GM10847 (cell line): ENCODE results near the gene DOK5.

Source experiments
- POLR2A ChIP-seq: IDR thresholded peaks from 2 replicates; pipeline ENCODE4 v1.6.1; 2011; ENCODE audit not compliant: insufficient read length; ENCODE audit errors: extremely low read depth

DOK5 gene

DNA sequence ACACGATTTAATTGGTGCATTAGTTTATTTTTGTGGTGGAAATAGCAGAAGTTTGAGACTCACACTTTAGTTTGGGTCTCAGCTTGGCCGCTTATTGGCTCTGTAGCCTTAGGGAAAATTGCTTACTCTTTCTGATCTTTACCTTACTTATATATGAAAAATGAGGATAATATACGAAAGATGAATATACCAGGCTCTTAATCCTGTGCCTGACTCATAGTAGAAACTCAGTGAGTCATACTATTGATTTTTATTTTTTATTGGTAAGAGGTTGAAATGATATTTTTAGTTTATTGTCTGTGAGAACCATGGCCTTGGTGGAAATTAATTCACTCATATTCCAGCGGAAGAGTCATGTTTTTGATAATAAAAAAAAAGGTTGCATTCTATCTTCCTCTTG, 11.2 kb downstream of the DOK5 start:
- TF ChIP-seq POLR2A: no peak

DNA sequence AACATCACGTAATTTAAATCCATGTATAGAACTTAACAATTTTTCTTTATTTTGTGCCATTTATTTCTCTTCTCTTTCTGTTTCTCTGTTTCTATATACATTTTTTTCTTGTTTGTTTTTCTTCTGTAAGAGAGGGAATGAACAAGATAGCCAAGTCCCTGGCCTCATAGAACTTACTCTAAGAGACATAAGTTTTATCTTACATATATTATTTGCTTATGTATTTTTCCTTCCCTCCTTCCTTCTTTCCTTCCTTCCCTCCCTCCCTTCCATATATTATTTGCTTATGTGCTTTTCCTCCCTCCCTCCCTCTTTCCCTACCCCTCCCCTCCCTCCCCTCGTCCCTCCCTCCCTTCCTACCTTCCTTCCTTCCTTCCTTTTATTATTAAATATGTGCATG, 13.0 kb downstream of the DOK5 start:
- TF ChIP-seq POLR2A: no peak

DNA sequence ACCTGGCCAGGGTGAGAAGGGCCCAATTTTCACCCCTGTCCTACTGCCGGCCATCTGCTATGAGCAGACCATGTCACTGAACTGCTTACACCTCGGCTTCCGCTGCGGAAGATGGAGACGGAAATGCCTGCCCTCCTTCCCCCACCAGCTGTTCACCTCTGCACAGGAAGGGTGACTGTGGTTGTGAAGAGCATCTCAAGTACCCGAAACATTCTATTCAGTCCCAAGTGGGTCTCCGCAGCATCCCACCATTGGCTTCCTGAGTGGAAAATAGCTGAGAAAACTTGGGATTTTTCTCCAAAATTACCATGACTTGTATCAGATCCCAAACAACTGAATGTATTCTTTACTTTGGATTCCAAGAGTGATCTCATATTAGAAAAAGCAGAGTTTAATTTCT, 16.1 kb downstream of the DOK5 start:
- TF ChIP-seq POLR2A: no peak

DNA sequence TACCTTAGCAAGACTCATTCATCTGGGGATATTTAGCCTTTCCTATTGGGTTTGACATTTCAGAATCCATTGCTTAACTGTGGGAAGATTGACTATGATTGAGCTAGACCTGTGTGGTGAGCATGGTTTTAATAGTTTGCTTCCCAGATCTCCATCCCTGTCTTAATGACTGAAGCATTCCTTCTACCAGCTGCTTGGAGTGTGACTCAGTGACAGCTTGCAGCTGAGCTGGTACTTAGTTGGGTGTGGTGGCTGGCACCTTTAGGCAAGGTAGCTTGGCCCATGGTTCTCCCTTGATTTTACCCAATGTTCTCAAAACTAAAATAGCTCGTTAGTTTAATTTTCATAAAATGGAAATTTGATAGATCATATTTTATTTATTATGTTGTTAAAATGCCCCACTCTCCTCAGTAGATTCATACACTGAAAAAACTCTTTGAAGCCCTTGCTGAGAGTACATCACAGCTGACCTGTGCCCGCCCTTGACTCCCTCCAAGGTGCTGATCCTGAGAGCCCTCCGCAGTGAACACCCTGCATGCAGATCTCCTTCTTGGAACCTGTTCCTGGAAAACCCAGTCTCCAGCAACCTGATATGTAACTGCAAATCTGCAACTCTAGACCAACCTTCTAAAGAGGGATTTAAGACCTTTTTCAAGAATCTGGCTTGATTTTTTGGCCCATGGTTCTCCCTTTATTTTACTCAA, 19.1 kb downstream of the DOK5 start:
- no peak for TF ChIP-seq POLR2A

DNA sequence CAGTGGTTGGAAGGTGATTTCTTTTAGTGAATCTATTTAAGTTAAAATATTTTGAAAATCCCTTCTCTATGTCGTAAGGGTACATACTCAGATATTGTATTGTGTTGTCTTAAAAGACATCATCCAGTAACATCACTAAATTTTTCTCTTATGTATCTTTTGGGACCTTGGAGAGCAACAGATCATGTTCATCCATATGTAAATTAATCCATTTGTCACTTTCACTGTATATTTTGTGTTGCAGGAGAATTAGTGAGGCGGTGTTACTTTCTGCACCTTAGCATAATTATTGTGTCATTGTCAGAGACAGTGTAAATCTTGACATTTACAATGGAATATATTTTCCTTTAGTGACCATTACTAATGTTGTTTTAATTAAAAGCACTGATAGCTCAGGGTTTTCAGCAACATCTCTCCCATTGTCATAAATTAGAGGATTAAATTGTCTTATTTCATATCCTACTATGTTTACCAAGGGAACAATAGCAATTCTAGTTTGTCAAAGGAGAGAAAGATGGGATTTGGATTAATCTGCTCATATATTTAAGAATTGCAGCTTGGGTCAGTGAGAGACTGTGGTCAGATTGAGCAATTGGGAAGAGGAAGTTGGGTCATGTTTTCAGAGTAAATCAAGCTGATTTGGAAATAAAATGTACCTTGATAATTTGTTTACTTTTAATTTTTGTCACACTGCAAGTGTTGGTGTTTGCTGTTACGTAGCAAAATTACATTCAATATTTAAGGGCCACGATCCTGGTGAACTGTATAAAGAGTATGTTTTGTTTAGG, 22.7 kb downstream of the DOK5 start:
- TF ChIP-seq POLR2A: no peak

DNA sequence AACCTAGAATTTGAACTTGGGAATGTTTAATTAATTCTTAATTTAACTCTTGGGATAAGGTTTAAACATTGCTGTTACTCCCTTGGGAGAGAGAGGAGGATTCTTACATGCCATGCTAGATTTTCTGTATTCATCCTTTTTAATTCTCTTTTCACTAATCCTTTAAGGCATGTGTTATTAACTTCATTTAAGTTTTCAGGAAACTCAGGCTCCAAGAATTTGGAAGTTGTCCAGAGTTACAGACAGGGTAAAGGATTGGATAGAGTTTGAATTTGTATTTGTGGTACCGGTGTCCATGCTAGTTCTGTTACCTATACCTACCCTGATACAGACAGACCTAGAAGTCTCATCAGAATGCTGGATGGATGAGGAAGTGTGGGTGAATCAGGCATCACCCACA, 23.7 kb downstream of the DOK5 start:
- no peak for TF ChIP-seq POLR2A

DNA sequence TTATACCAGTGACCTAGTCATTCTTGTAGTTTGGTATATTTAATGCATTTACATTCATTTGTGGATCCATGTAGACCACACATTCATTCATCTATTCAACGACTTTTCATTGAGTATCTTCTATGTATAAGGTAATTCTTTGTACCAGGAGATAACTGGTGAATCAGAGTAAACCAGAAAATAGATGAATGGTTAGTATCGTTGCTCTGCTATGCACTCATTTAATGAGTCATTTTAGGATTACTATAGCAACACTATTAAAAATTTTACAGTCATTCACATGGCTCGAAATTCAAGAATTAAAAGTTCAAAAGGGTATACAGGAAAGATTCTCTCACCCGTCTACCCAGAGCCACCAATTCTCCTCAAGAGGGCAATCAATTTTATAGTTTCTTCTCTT, 26.8 kb downstream of the DOK5 start:
- no peak for TF ChIP-seq POLR2A

DNA sequence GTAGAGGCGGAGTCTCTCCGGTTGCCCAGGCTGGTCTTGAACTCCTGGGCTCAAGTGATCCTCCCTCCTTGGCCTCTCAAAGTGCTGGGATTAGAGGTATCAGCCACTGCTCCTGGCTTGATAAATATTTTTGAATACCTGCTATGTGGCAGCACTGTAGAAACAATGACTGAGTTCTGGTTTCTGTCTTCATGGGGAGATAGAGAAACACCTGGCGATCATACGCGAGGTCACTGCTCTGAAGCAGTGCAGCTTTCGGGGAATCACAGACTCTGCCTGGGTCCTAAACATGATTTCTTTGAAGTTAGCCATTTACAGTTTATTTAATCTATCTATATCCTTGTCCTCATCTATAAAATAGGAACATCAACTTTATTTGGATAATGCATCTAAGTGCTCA, 31.2 kb downstream of the DOK5 start:
- TF ChIP-seq POLR2A: no peak

DNA sequence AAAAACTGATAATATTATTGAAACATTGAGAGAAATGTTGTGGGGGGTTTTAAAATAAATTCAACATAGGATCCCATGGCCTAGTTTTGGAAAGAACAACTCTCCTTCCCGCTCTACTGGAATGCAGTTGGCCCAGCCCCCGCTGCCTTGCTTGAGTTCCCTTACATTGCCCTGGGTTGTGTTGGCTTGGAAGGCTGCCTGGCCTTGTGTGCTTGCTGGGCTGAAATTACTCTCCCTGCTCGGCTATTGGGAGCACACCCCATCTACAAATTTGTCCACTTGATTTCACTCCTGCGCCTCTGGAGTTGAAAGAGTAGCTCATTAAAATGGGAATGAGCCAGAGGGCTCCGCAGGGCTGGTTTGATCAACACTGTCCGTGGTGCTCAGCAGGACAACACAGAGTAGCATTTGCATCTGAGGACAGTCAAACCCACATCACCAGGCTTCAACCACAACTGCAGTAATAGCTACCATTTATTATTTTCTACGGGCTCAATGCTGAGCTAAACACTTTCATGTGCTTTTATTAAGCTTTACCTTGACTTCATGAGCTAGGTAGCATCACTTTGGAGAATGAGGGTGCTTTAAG, 35.2 kb downstream of the DOK5 start:
- TF ChIP-seq POLR2A: no peak

DNA sequence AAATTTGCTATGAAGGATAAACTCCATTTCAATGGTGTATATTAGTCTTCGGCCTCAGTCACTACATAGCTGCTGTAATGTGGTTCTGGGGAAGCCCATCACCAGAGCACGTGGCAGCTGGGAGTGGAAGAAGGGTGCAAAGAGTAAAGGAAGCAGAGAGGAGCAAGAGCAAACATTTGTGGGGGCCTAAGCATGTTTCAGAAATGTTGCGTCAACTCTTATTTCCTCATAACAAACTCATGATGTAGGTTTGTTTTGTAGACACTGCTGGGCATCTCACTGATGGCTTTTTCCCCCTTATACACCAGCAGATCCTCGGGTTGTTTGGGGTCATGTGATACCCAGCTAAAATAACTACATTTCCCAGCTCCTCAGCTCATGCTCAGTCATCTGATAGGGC, 37.3 kb downstream of the DOK5 start:
- TF ChIP-seq POLR2A: no peak

DNA sequence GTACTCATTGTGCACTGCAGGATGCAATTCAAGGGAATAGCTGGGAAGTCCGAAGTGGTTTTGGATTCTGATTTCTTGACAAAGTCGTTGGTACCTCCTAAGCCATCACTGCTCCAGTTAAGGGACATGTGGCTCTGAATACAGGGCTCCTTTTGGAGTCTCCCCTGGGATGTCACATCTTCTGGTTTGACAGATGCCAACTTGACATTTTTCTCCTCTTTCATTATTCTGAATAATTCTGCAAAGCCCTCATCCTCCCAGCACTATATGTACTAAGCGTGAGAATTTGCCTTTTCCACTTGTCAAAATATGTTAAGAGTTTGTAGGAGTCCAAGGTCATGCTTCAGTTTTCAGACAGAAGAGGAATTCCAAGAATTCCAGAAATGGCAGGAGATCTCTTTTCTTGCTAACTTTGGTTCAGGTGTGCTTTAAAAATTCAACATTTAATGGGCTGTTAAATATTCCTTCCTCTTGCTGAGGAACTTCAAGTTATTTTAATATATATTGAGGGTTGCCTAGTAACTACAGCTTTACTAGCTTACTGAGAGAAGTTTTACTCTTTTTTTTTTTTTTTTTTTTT, 38.7 kb downstream of the DOK5 start:
- TF ChIP-seq POLR2A: no peak

DNA sequence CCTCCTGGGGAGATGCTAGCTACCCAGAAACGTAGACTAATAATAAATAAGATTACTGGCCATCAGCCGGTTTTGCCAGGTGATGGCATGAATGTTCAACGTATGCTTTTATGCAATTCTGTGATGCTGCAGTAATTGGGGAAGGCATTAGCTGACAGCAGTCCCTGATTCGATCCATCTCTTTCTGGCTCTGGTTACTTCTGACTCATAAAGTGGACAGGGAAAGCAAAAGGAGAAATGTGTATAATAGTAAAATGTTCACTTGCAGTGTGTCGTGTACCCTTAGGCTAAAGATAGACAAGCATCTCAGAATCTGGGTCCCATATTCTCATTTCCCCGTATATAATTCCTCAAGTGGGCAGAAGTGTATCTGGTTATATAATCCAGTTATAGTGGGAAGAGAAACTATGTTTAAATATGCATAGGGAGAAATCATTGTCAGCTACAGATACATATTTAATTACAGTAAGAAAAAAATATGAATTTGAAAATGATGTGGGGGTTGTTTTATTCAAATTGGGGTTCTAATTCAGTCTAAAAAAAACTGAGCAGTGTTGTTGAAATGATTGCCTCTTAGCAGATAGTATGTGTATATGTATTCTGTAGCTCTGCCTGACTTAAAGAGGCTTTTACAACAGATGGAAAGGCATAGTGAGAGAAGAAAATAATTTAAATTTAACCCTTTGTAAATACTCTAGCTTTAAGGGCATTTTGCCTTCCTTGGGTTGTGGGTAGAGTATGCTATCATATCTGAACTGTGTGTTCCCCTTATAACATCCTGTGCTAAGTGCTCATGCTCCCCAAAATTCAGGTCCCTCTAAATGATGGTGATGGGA, 40.6 kb downstream of the DOK5 start:
- no peak for TF ChIP-seq POLR2A

DNA sequence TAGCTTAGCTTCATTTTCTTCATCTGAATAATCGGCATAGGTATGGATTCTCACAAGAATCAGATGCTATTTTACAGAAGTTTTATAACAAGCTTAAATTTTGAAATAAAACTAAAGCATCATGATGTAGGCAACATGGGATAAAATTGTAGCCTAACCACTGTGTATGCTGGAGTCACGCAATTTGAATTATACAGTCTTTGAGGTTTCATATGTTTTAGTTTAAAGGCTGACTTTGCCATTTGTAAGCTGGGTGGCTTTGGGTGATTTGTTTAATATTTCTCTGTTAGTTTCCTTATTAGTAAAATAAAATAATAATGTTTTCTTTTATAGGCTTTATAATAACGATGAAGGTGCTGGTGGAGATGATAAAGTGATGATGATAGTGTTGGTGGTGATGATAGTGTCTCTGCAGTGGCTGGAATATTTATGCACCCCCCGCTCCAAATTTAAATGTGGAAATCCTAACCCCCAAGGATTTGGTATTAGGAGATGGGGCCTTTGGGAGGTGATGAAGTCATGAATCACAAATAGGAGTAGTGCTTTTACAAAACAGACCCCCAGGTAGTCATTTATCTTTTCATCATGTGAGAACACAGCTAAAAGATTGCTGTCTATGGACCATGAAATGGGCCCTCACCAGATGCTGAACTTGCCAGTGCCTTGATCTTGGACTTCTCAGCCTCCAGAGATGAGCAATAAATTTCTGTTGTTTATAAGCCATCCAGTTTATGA, 42.0 kb downstream of the DOK5 start:
- TF ChIP-seq POLR2A: no peak

DNA sequence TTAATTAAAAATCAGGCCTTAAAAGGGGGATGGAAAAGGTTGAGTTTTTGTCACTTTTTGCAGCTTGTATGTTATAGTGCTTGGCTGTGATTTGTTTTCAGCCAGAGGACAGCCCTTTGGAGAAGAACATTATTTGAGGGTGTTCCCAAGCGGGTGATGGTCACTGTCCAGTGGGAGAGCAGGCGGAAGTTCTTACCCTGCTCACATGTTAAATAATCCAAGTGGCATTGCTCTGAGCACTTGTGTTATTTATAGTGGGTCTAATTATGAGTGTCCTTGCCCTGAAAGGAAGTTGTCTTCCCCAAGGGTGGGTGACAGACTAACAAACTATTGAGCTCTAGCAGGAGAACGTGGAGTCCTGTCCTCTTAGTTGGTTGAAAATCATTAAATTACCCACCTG, 49.5 kb downstream of the DOK5 start:
- no peak for TF ChIP-seq POLR2A
